Adrenal gland (tissue), 12 donors: ENCODE results near the gene ID2. TPM values are rescaled to one million over a fixed set of nuclear protein-coding genes. Genes with fewer than 3 reads are reported as not detected.
A peak's percentile ranks its signal among the peaks of the same experiment; 100 is the strongest.

Experiments
- DNase-seq, 7 donors: peaks; one replicate each; pipeline ENCODE4 v3.0.0-alpha.2; 2019 to 2020
- H3K27ac ChIP-seq, 5 donors: fragments of 200-600 bp; sonication (generic) in 4 of 5; 1 replicate in 3 of 5; 2 replicates in 2 of 5; pipeline versions ENCODE4 v1.5.1 to v1.8.0; 2016 to 2020; ENCODE audit warnings: mild to moderate bottlenecking in 1 of 5
- H3K27me3 ChIP-seq: fragments of 200-600 bp; 2 replicates; pipeline ENCODE4 v1.8.0; 2021
- H3K36me3 ChIP-seq, 2 donors: fragments of 200-600 bp; replicated peaks in 1 of 2; 1 replicate in 1 of 2; 2 replicates in 1 of 2; pipeline versions ENCODE4 v1.5.1 to v1.8.0; 2018 to 2022
- H3K4me1 ChIP-seq, 2 donors: fragments of 200-600 bp; replicated peaks in 1 of 2; 1 replicate in 1 of 2; 2 replicates in 1 of 2; pipeline versions ENCODE4 v1.5.1 to v1.8.0; 2018 to 2021
- H3K4me3 ChIP-seq, 4 donors: fragments of 200-600 bp; sonication (generic) in 3 of 4; one replicate each; pipeline ENCODE4 v1.5.1; 2016 to 2018
- H3K9me3 ChIP-seq, 3 donors: fragments of 200-600 bp; sonication (generic) in 1 of 3; replicated peaks in 1 of 3; 1 replicate in 2 of 3; 2 replicates in 1 of 3; pipeline versions ENCODE4 v1.5.1 to v1.8.0; 2016 to 2021
- CTCF ChIP-seq, 6 experiments: fragments of 450-650 bp in 4 of 6; fragments of 200-600 bp in 2 of 6; sonication (generic) in 1 of 6; IDR thresholded peaks; 1 replicate in 5 of 6; 2 replicates in 1 of 6; pipeline versions ENCODE4 v1.5.1 to v1.8.0; 2016 to 2021; ENCODE audit warnings: antibody characterized with exemption in 6 of 6, mild to moderate bottlenecking in 2 of 6, moderate library complexity in 1 of 6
- POLR2A ChIP-seq, 2 donors: fragments of 450-650 bp; IDR thresholded peaks; one replicate each; pipeline ENCODE4 v1.6.1; 2017; ENCODE audit warnings: antibody characterized with exemption in 2 of 2, mild to moderate bottlenecking in 2 of 2, moderate library complexity in 1 of 2
- WGBS, 4 donors: extraction: QIAGEN DNeasy Blood & Tissue Kit in 2 of 4; methylation state at CpG; one replicate each; pipeline versions ENCODE4 v1.1.5 to v1.1.7; 2013 to 2017; 5-methylcytosine and 5-hydroxymethylcytosine counted together
- intact Hi-C, 2 donors: fragments of 100-400 bp; cut with DNase I; formaldehyde crosslinking; loops; one replicate each; pipeline versions ENCODE4 v1.14.1 to v1.15.0; 2022 to 2023
- polyA plus RNA-seq, 3 donors: library from polyadenylated mRNA; stranded (reverse); fragments of 200-250 nt in 2 of 3; fragments of 350-450 nt in 1 of 3; fragmentation: Illumina TruSeq in 1 of 3; extraction: RNeasy Lipid Tissue Mini Kit (QIAGEN cat#74804) in 1 of 3; gene quantifications; one replicate each; pipeline ENCODE4 v1.2.3, GENCODE V29; 2013 to 2014
- total RNA-seq, 9 donors: library from RNA; depleted of rRNA in 4 of 9; stranded (reverse); fragments of >200 nt in 4 of 9; fragments of 120-200 nt in 1 of 9; fragmentation: NEBNext Ultra II Directional in 1 of 9; extraction: Animal tissue kit (Norgen Biotek cat#: 25700) in 1 of 9; gene quantifications; one replicate each; pipeline versions ENCODE4 v1.1.0 to v1.2.4, GENCODE V29; 2013 to 2023
- donor health status: healthy with polysubstance abuse.
- donor health status: Bipolar disorder and iron deficiency.
- donor health status: DM: yes; HTN: yes; CAD: no.
- donor health status: DM: no; HTN: no; CAD: no.
- donor health status: DM: no; HTN: no; CAD: no.
- donor health status: DM: yes; HTN: yes; CAD: no.

Gene ID2
- total and polyA plus RNA-seq, 12 donors, result 80.7 to 468 (median 132) TPM

GRCh38 chr2:8633735-8634313 lies 48.0 kb upstream of the ID2 start:
- 78 to 86% (median 80%) methylated on average over 13 to 14 of the region's 14 CpGs for WGBS, 4 donors

GRCh38 chr2:8634466-8635172 lies 47.2 kb upstream of the ID2 start:
- Histone ChIP-seq H3K4me3 (no peak overlapping the region), H3K4me1 (no peaks in the 10 kb centered on the region), H3K36me3 (no peaks in the 10 kb centered on the region), H3K27ac (no peak overlapping the region), H3K27me3 (no peaks in the 10 kb centered on the region), H3K9me3 (no peaks in the 10 kb centered on the region)
- TF ChIP-seq CTCF (IDR thresholded peaks at IDR 0.05) (no peak), POLR2A (IDR thresholded peaks at IDR 0.05) (no peak)
- intact Hi-C loops, result no loop called here
- 89 to 96% (median 92%) methylated on average over 14 of the region's 14 CpGs for WGBS, 4 donors
- no peak for DNase-seq

More at GRCh38 chr2:8633735-8634313, 48.0 kb upstream of the ID2 start:
- H3K9me3 ChIP-seq, result no peaks in the 10 kb centered on the region
- H3K27ac ChIP-seq, result no peak overlapping the region
- TF ChIP-seq CTCF (IDR thresholded peaks at IDR 0.05) (no peak), POLR2A (IDR thresholded peaks at IDR 0.05) (no peak)
- no peaks in the 10 kb centered on the region for H3K4me1 ChIP-seq
- no peaks in the 10 kb centered on the region for H3K27me3 ChIP-seq
- DNase-seq, result no peak
- no peak overlapping the region for H3K4me3 ChIP-seq
- intact Hi-C loops, result no loop called here
- H3K36me3 ChIP-seq, result no peaks in the 10 kb centered on the region

GRCh38 chr2:8636041-8636491 lies 45.8 kb upstream of the ID2 start:
- Histone ChIP-seq H3K36me3 (no peaks in the 10 kb centered on the region), H3K27me3 (no peaks in the 10 kb centered on the region), H3K4me1 (no peaks in the 10 kb centered on the region), H3K4me3 (no peak overlapping the region), H3K27ac (peak overlapping the region in 1 of 5 donors; percentile 14), H3K9me3 (no peaks in the 10 kb centered on the region)
- 84 to 93% (median 89%) methylated on average over 14 to 15 of the region's 15 CpGs for WGBS, 4 donors
- intact Hi-C loops, result no loop called here
- TF ChIP-seq POLR2A (IDR thresholded peaks at IDR 0.05), result no peak
- no peak for TF ChIP-seq CTCF (IDR thresholded peaks at IDR 0.05)
- no peak for DNase-seq

- Histone ChIP-seq H3K27me3 (no peaks in the 10 kb centered on the region), H3K9me3 (no peaks in the 10 kb centered on the region), H3K4me3 (no peak overlapping the region), H3K27ac (peak overlapping the region in 1 of 5 donors; percentile 14), H3K4me1 (no peaks in the 10 kb centered on the region), H3K36me3 (no peaks in the 10 kb centered on the region)
- 59 to 78% (median 72%) methylated on average over 15 to 16 of the region's 16 CpGs for WGBS, 4 donors
- intact Hi-C loops, result no loop called here
- DNase-seq, result peak in 1 of 7 donors; percentile 21
- TF ChIP-seq CTCF (IDR thresholded peaks at IDR 0.05) (no peak), POLR2A (IDR thresholded peaks at IDR 0.05) (no peak)
These were observed 44.9 kb upstream of the ID2 start for GRCh38 chr2:8636721-8637636.
